ENCODE results near the gene CFAP97.

CFAP97 gene

GRCh38 chr4:185189606-185190305 lies 14.0 kb downstream of the CFAP97 start:
- TF ChIP-seq CTCF (IDR thresholded peaks at IDR 0.05): no peak

GRCh38 chr4:185186769-185187168 lies 17.0 kb downstream of the CFAP97 start:
- TF ChIP-seq CTCF (IDR thresholded peaks at IDR 0.05): no peak

GRCh38 chr4:185183622-185184281 lies 20.0 kb downstream of the CFAP97 start:
- TF ChIP-seq CTCF (IDR thresholded peaks at IDR 0.05): peak; percentile 76

- no peak for TF ChIP-seq CTCF (IDR thresholded peaks at IDR 0.05)
Measured at GRCh38 chr4:185182239-185182638, 21.6 kb downstream of the CFAP97 start.

- no peak for TF ChIP-seq CTCF (IDR thresholded peaks at IDR 0.05)
Measured at GRCh38 chr4:185179488-185179887, 24.3 kb downstream of the CFAP97 start.

- TF ChIP-seq CTCF (IDR thresholded peaks at IDR 0.05): no peak
Measured at GRCh38 chr4:185171373-185172071, 32.3 kb downstream of the CFAP97 start.

GRCh38 chr4:185167234-185167633 lies 36.6 kb downstream of the CFAP97 start:
- no peak for TF ChIP-seq CTCF (IDR thresholded peaks at IDR 0.05)
